Ectodermal cell (in vitro differentiated cells): Measurements from ENCODE around the gene USHBP1.
"Not testable (repeated sequence)": the region's sequence is repeated elsewhere in the genome, so short reads cannot be mapped to it uniquely, and the experiment has no call there.

Experiments used
- H3K27ac ChIP-seq: 2 replicates; pipeline ENCODE4 v1.7.0; 2013; ENCODE audit warnings: mild to moderate bottlenecking, low read depth, low read length; ENCODE audit not compliant: insufficient read depth, poor library complexity, severe bottlenecking
- H3K27me3 ChIP-seq: 2 replicates; pipeline ENCODE4 v1.7.0; 2013; ENCODE audit warnings: mild to moderate bottlenecking, low read length; ENCODE audit not compliant: insufficient read depth, control insufficient read depth, poor library complexity, severe bottlenecking
- H3K36me3 ChIP-seq: one replicate; pipeline ENCODE4 v1.7.0; 2013; ENCODE audit warnings: low read length; ENCODE audit not compliant: control insufficient read depth, insufficient read depth
- H3K4me1 ChIP-seq: one replicate; pipeline ENCODE4 v1.7.0; 2013; ENCODE audit warnings: low read length; ENCODE audit not compliant: control insufficient read depth, insufficient read depth
- H3K4me3 ChIP-seq: 2 replicates; pipeline ENCODE4 v1.7.0; 2013; ENCODE audit warnings: low read depth, low read length, control low read depth; ENCODE audit not compliant: insufficient read depth
- H3K9me3 ChIP-seq: 2 replicates; pipeline ENCODE4 v1.7.0; 2013; ENCODE audit warnings: mild to moderate bottlenecking, low read length, moderate library complexity; ENCODE audit not compliant: control insufficient read depth
- WGBS, 2 experiments: methylation state at CpG; one replicate each; pipeline ENCODE4 v1.1.7; 2013; ENCODE audit warnings: missing lambda C conversion rate in 2 of 2; 5-methylcytosine and 5-hydroxymethylcytosine counted together

The USHBP1 gene

GRCh38 chr19:17295551-17295950 is 31.0 kb upstream of the USHBP1 start:
- 94% methylated on average over 6 of the region's 6 CpGs for WGBS, 2 experiments
- not testable (repeated sequence) for H3K4me3 ChIP-seq

GRCh38 chr19:17294051-17294891 is 29.7 kb upstream of the USHBP1 start:
- H3K36me3 ChIP-seq = peaks cover 19% of the 10 kb centered on the region
- H3K4me3 ChIP-seq = no peak overlapping the region
- 86 to 89% methylated on average over 48 of the region's 48 CpGs for WGBS, 2 experiments
- H3K4me1 ChIP-seq = no peaks in the 10 kb centered on the region
- no peaks in the 10 kb centered on the region for H3K9me3 ChIP-seq
- no peak overlapping the region for H3K27ac ChIP-seq
- H3K27me3 ChIP-seq = no peaks in the 10 kb centered on the region

More at GRCh38 chr19:17295551-17295950, 31.0 kb upstream of the USHBP1 start:
- H3K36me3 ChIP-seq = peaks cover 19% of the 10 kb centered on the region
- not testable (repeated sequence) for H3K9me3 ChIP-seq, H3K27ac ChIP-seq, H3K4me1 ChIP-seq, H3K27me3 ChIP-seq

GRCh38 chr19:17293605-17294004 is 29.1 kb upstream of the USHBP1 start:
- 93 to 94% methylated on average over 14 of the region's 14 CpGs for WGBS, 2 experiments
- H3K27me3 ChIP-seq = no peaks in the 10 kb centered on the region
- no peaks in the 10 kb centered on the region for H3K9me3 ChIP-seq
- peaks cover 18% of the 10 kb centered on the region for H3K36me3 ChIP-seq
- no peaks in the 10 kb centered on the region for H3K4me1 ChIP-seq
- no peak overlapping the region for H3K27ac ChIP-seq
- H3K4me3 ChIP-seq = no peak overlapping the region

- no peaks in the 10 kb centered on the region for H3K9me3 ChIP-seq
- 3% methylated on average over 46 of the region's 46 CpGs for WGBS, 2 experiments
- peak overlapping the region; percentile 89 for H3K27ac ChIP-seq
- H3K4me3 ChIP-seq = peak overlapping the region; percentile 41
- H3K4me1 ChIP-seq = no peaks in the 10 kb centered on the region
- no peaks in the 10 kb centered on the region for H3K27me3 ChIP-seq
- H3K36me3 ChIP-seq = peaks cover 11% of the 10 kb centered on the region
Observed at GRCh38 chr19:17292301-17293074, 27.9 kb upstream of the USHBP1 start.

- 16 to 17% methylated on average over 22 of the region's 22 CpGs for WGBS, 2 experiments
- Histone ChIP-seq H3K27me3 (no peaks in the 10 kb centered on the region), H3K4me1 (no peaks in the 10 kb centered on the region), H3K9me3 (no peaks in the 10 kb centered on the region), H3K4me3 (no peak overlapping the region), H3K27ac (no peak overlapping the region), H3K36me3 (peaks cover 6% of the 10 kb centered on the region)
Observed at GRCh38 chr19:17289489-17289888, 24.9 kb upstream of the USHBP1 start.

- Histone ChIP-seq H3K36me3 (no peaks in the 10 kb centered on the region), H3K9me3 (no peaks in the 10 kb centered on the region), H3K27ac (no peak overlapping the region), H3K4me3 (no peak overlapping the region), H3K27me3 (peaks cover 9% of the 10 kb centered on the region), H3K4me1 (no peaks in the 10 kb centered on the region)
- WGBS, 2 experiments = 93 to 94% methylated on average over 9 of the region's 9 CpGs
Observed at GRCh38 chr19:17286752-17287151, 22.2 kb upstream of the USHBP1 start.

GRCh38 chr19:17286263-17286662 is 21.7 kb upstream of the USHBP1 start:
- Histone ChIP-seq H3K9me3 (no peaks in the 10 kb centered on the region), H3K4me1 (no peaks in the 10 kb centered on the region), H3K27ac (no peak overlapping the region), H3K36me3 (no peaks in the 10 kb centered on the region), H3K27me3 (peaks cover 14% of the 10 kb centered on the region), H3K4me3 (no peak overlapping the region)
- WGBS, 2 experiments = 93 to 94% methylated on average over 11 of the region's 11 CpGs

- Histone ChIP-seq H3K4me1 (no peaks in the 10 kb centered on the region), H3K27me3 (peaks cover 21% of the 10 kb centered on the region), H3K4me3 (no peak overlapping the region), H3K27ac (no peak overlapping the region), H3K36me3 (no peaks in the 10 kb centered on the region), H3K9me3 (no peaks in the 10 kb centered on the region)
- 90 to 92% methylated on average over 18 of the region's 18 CpGs for WGBS, 2 experiments
Observed at GRCh38 chr19:17285415-17286135, 21.0 kb upstream of the USHBP1 start.

GRCh38 chr19:17283504-17283996 is 19.0 kb upstream of the USHBP1 start:
- H3K27me3 ChIP-seq = peaks cover 21% of the 10 kb centered on the region
- 92% methylated on average over 7 of the region's 7 CpGs for WGBS, 2 experiments
- no peak overlapping the region for H3K27ac ChIP-seq
- H3K4me1 ChIP-seq = no peaks in the 10 kb centered on the region
- no peak overlapping the region for H3K4me3 ChIP-seq
- H3K36me3 ChIP-seq = peaks cover 3% of the 10 kb centered on the region
- H3K9me3 ChIP-seq = no peaks in the 10 kb centered on the region
